Measurements from ENCODE around the gene NCKAP1.

GRCh38 chr2:182866095-182866460, 172.2 kb downstream of the NCKAP1 start:
- TF ChIP-seq CTCF (IDR thresholded peaks at IDR 0.05) (no peak), NFE2L1 (CRISPR knock-in tag; IDR thresholded peaks at IDR 0.05) (no peak), E2F1 (CRISPR knock-in tag; IDR thresholded peaks at IDR 0.05) (no peak; the same call in 1 of the 2 replicates), ZNF281 (CRISPR knock-in tag; IDR thresholded peaks at IDR 0.05) (no peak), CREB1 (CRISPR knock-in tag; IDR thresholded peaks at IDR 0.05) (no peak), TEAD4 (CRISPR knock-in tag; IDR thresholded peaks at IDR 0.05) (peak; percentile 20; the same call in 1 of the 2 replicates)

All from WTC11 (cell line).